ENCODE measurements around the gene NEK3.

- TF ChIP-seq CTCF (conservative IDR thresholded peaks at IDR 0.05; ENCODE audit: low read depth, low read length): no peak
- TF ChIP-seq EZH2phosphoT487 (IDR thresholded peaks at IDR 0.05; ENCODE audit: borderline replicate concordance, low read length): no peak
- TF ChIP-seq EZH2 (IDR thresholded peaks at IDR 0.05; ENCODE audit: low read length, unreplicated experiment): no peak
Observed at GRCh38 chr13:52085421-52085820, 74.0 kb downstream of the NEK3 start.
